Activated T-cell treated with anti-CD3 and anti-CD28 coated beads for 24 hours (primary cell): ENCODE measurements around the gene DOCK9.
"Not testable (repeated sequence)": the region's sequence is repeated elsewhere in the genome, so short reads cannot be mapped to it uniquely, and the experiment has no call there.

ENCODE experiments used
- DNase-seq: peaks from one replicate; pipeline ENCODE4 v3.0.0-alpha.2; 2020; ENCODE audit warnings: low read depth

Gene DOCK9

GRCh38 chr13:98775386-98775785, 202.5 kb downstream of the DOCK9 start:
- no peak for DNase-seq

- no peak for DNase-seq
These were observed 203.1 kb downstream of the DOCK9 start for GRCh38 chr13:98774776-98775175.

- no peak for DNase-seq
These were observed 203.9 kb downstream of the DOCK9 start for GRCh38 chr13:98773921-98774320.

GRCh38 chr13:98772794-98773452, 204.9 kb downstream of the DOCK9 start:
- DNase-seq = no peak

GRCh38 chr13:98771838-98772611, 205.8 kb downstream of the DOCK9 start:
- DNase-seq = no peak

GRCh38 chr13:98769736-98770135, 208.1 kb downstream of the DOCK9 start:
- no peak for DNase-seq

GRCh38 chr13:98768522-98768921, 209.3 kb downstream of the DOCK9 start:
- DNase-seq = no peak

- DNase-seq = no peak
These were observed 211.2 kb downstream of the DOCK9 start for GRCh38 chr13:98766697-98767096.

GRCh38 chr13:98765996-98766519, 211.8 kb downstream of the DOCK9 start:
- DNase-seq = no peak

GRCh38 chr13:98761986-98762616, 215.8 kb downstream of the DOCK9 start:
- no peak for DNase-seq

GRCh38 chr13:98761126-98761985, 216.5 kb downstream of the DOCK9 start:
- no peak for DNase-seq

GRCh38 chr13:98755729-98756128, 222.1 kb downstream of the DOCK9 start:
- DNase-seq = no peak

- DNase-seq = no peak
These were observed 222.7 kb downstream of the DOCK9 start for GRCh38 chr13:98755116-98755515.

GRCh38 chr13:98754468-98754867, 223.4 kb downstream of the DOCK9 start:
- DNase-seq = not testable (repeated sequence)

GRCh38 chr13:98752467-98753290, 225.2 kb downstream of the DOCK9 start, which contains the start of gene SLC15A1:
SLC15A1 (minus strand) TSS chr13:98752672; CDS start chr13:98752598, 74 bp downstream.
- no peak for DNase-seq

GRCh38 chr13:98751861-98752466, 225.9 kb downstream of the DOCK9 start:
- DNase-seq = no peak

- no peak for DNase-seq
These were observed 226.5 kb downstream of the DOCK9 start for GRCh38 chr13:98751367-98751782.

- DNase-seq = no peak
These were observed 228.4 kb downstream of the DOCK9 start for GRCh38 chr13:98749501-98749900.

- DNase-seq = no peak
These were observed 230.9 kb downstream of the DOCK9 start for GRCh38 chr13:98746968-98747367.
